ENCODE results near the gene SPSB4.
A peak's percentile ranks its signal among the peaks of the same experiment; 100 is the strongest.
"Not testable (repeated sequence)": the region's sequence is repeated elsewhere in the genome, so short reads cannot be mapped to it uniquely, and the experiment has no call there.

The SPSB4 gene

GRCh38 chr3:141050576-141051442 is at the start of gene SPSB4:
TSS of gene SPSB4 (plus strand) at chr3:141051347. CDS start at chr3:141066105, 14,758 bp downstream.
- DNase-seq (ENCODE audit: low spot score) = peak; percentile 63

- DNase-seq (ENCODE audit: low spot score) = no peak
Observed at GRCh38 chr3:141006344-141006743, 44.8 kb upstream of the SPSB4 start.

- DNase-seq (ENCODE audit: low spot score) = no peak
Observed at GRCh38 chr3:141009496-141009895, 41.7 kb upstream of the SPSB4 start.

- DNase-seq (ENCODE audit: low spot score) = peak; percentile 65
Observed at GRCh38 chr3:141011232-141011996, 39.7 kb upstream of the SPSB4 start.

GRCh38 chr3:141011997-141012262 is 39.2 kb upstream of the SPSB4 start:
- DNase-seq (ENCODE audit: low spot score) = no peak

GRCh38 chr3:141012571-141012970 is 38.6 kb upstream of the SPSB4 start:
- DNase-seq (ENCODE audit: low spot score) = no peak

GRCh38 chr3:141015481-141015880 is 35.7 kb upstream of the SPSB4 start:
- DNase-seq (ENCODE audit: low spot score) = no peak

GRCh38 chr3:141017366-141018322 is 33.5 kb upstream of the SPSB4 start:
- not testable (repeated sequence) for DNase-seq (ENCODE audit: low spot score)

- no peak for DNase-seq (ENCODE audit: low spot score)
Observed at GRCh38 chr3:141019244-141019643, 31.9 kb upstream of the SPSB4 start.

- no peak for DNase-seq (ENCODE audit: low spot score)
Observed at GRCh38 chr3:141020143-141020830, 30.9 kb upstream of the SPSB4 start.

- DNase-seq (ENCODE audit: low spot score) = no peak
Observed at GRCh38 chr3:141021261-141021660, 29.9 kb upstream of the SPSB4 start.

GRCh38 chr3:141030296-141030695 is 20.9 kb upstream of the SPSB4 start:
- DNase-seq (ENCODE audit: low spot score) = no peak

GRCh38 chr3:141039589-141039988 is 11.6 kb upstream of the SPSB4 start:
- no peak for DNase-seq (ENCODE audit: low spot score)

- DNase-seq (ENCODE audit: low spot score) = no peak
Observed at GRCh38 chr3:141044695-141045641, 6.2 kb upstream of the SPSB4 start.

- DNase-seq (ENCODE audit: low spot score) = no peak
Observed at GRCh38 chr3:141045849-141046248, 5.3 kb upstream of the SPSB4 start.

GRCh38 chr3:141047168-141047567 is 4.0 kb upstream of the SPSB4 start:
- DNase-seq (ENCODE audit: low spot score) = no peak

- no peak for DNase-seq (ENCODE audit: low spot score)
Observed at GRCh38 chr3:141049681-141050080, 1.5 kb upstream of the SPSB4 start.

GRCh38 chr3:141051443-141052200 is 475 bp downstream of the SPSB4 start:
- DNase-seq (ENCODE audit: low spot score) = peak; percentile 46

- no peak for DNase-seq (ENCODE audit: low spot score)
Observed at GRCh38 chr3:141052201-141053069, 1.3 kb downstream of the SPSB4 start.

Data from AG08396 (cell line).